Kidney (tissue), 14 donors: Measurements from ENCODE around the gene ARF1. TPM values are rescaled to one million over a fixed set of nuclear protein-coding genes. Genes with fewer than 3 reads are reported as not detected.

ENCODE experiments used
- DNase-seq, 5 donors: peaks; one replicate each; pipeline ENCODE4 v3.0.0-alpha.2; 2013 to 2020
- FAIRE-seq: peaks from 2 replicates; lab custom pipeline; 2012; peaks lifted over from hg19 to GRCh38; lab: Jason Lieb, UNC
- H3K27ac ChIP-seq, 2 donors: one replicate each; pipeline ENCODE4 v1.7.0; 2013; ENCODE audit warnings: low read depth in 2 of 2, low read length in 2 of 2, inconsistent platforms in 1 of 2
- H3K27me3 ChIP-seq: one replicate; pipeline ENCODE4 v1.7.1; 2013; ENCODE audit warnings: low read length, inconsistent platforms; ENCODE audit not compliant: control insufficient read depth, insufficient read depth
- H3K36me3 ChIP-seq, 3 donors: one replicate each; pipeline versions ENCODE4 v1.7.0 to v1.7.1; 2013; ENCODE audit warnings: low read length in 3 of 3, control low read depth in 1 of 3, inconsistent platforms in 1 of 3; ENCODE audit not compliant: insufficient read depth in 3 of 3, control insufficient read depth in 2 of 3
- H3K4me1 ChIP-seq, 3 donors: one replicate each; pipeline versions ENCODE4 v1.7.0 to v1.7.1; 2013; ENCODE audit warnings: low read length in 3 of 3, inconsistent platforms in 1 of 3, low read depth in 1 of 3; ENCODE audit not compliant: control insufficient read depth in 2 of 3, insufficient read depth in 2 of 3
- H3K4me3 ChIP-seq, 3 donors: one replicate each; pipeline versions ENCODE4 v1.7.0 to v1.8.1; 2013; ENCODE audit warnings: low read length in 3 of 3, control low read depth in 1 of 3, inconsistent platforms in 1 of 3
- H3K9ac ChIP-seq, 3 donors: one replicate each; pipeline versions ENCODE4 v1.7.0 to v1.7.1; 2013; ENCODE audit warnings: low read length in 3 of 3, control low read depth in 1 of 3, inconsistent platforms in 1 of 3
- H3K9me3 ChIP-seq, 3 donors: one replicate each; pipeline versions ENCODE4 v1.7.0 to v1.7.1; 2013; ENCODE audit warnings: low read length in 3 of 3, control low read depth in 1 of 3, inconsistent platforms in 1 of 3; ENCODE audit not compliant: control insufficient read depth in 2 of 3, insufficient read depth in 1 of 3
- CTCF ChIP-seq: IDR thresholded peaks from 3 replicates; pipeline ENCODE4 v1.5.1; 2012; ENCODE audit warnings: mild to moderate bottlenecking, moderate library complexity, borderline replicate concordance; ENCODE audit not compliant: insufficient read depth; ENCODE audit errors: extremely low read depth
- intact Hi-C: fragments of 100-400 bp; cut with DNase I; formaldehyde crosslinking; loops from one replicate; pipeline ENCODE4 v1.11.1; 2022
- polyA plus RNA-seq: library from polyadenylated mRNA; stranded (reverse); fragments of 350-450 nt; fragmentation: Illumina TruSeq; extraction: RNeasy Lipid Tissue Mini Kit (QIAGEN cat#74804); gene quantifications from one replicate; pipeline ENCODE4 v1.2.3, GENCODE V29; 2014; ENCODE audit warnings: low read depth, low replicate concordance; ENCODE audit not compliant: insufficient read depth
- total RNA-seq: library from RNA; stranded (reverse); fragmentation: NEBNext Ultra II Directional; extraction: Animal tissue kit (Norgen Biotek cat#: 25700); gene quantifications from one replicate; pipeline ENCODE4 v1.2.1, GENCODE V29; 2021
- donor health status: control.
- donor health status: control.
- donor health status: control.
- donor health status: control.
- donor health status: control.
- donor health status: DM: yes; HTN: yes; CAD: no.
- donor health status: Normal renal cell carcinoma (clear cell type).

ARF1 gene
- total and polyA plus RNA-seq, 2 donors from 2014 or later: 383 to 398 TPM

GRCh38 chr1:228046421-228047182, 35.9 kb upstream of the ARF1 start:
- no peaks in the 10 kb centered on the region for H3K4me1 ChIP-seq
- no peaks in the 10 kb centered on the region for H3K36me3 ChIP-seq
- intact Hi-C loops: no loop called here
- H3K27ac ChIP-seq: no peak overlapping the region
- H3K9ac ChIP-seq: no peak overlapping the region
- no peak overlapping the region for H3K4me3 ChIP-seq
- DNase-seq (no peak), FAIRE-seq (no peak)
- H3K27me3 ChIP-seq: no peaks in the 10 kb centered on the region
- peaks cover 0 to 1% (median 0%) of the 10 kb centered on the region in 3 donors for H3K9me3 ChIP-seq
- TF ChIP-seq CTCF: no peak

- no peak for FAIRE-seq
- intact Hi-C loops: no loop called here
- TF ChIP-seq CTCF: no peak
- no peaks in the 10 kb centered on the region for H3K4me1 ChIP-seq
- H3K27ac ChIP-seq: no peak overlapping the region
- H3K27me3 ChIP-seq: no peaks in the 10 kb centered on the region
- no peaks in the 10 kb centered on the region for H3K36me3 ChIP-seq
- no peak overlapping the region for H3K4me3 ChIP-seq
- no peak overlapping the region for H3K9ac ChIP-seq
- peaks cover 0 to 1% (median 0%) of the 10 kb centered on the region in 3 donors for H3K9me3 ChIP-seq
- no peak for DNase-seq
Observed at GRCh38 chr1:228047183-228047466, 35.4 kb upstream of the ARF1 start.

DNA sequence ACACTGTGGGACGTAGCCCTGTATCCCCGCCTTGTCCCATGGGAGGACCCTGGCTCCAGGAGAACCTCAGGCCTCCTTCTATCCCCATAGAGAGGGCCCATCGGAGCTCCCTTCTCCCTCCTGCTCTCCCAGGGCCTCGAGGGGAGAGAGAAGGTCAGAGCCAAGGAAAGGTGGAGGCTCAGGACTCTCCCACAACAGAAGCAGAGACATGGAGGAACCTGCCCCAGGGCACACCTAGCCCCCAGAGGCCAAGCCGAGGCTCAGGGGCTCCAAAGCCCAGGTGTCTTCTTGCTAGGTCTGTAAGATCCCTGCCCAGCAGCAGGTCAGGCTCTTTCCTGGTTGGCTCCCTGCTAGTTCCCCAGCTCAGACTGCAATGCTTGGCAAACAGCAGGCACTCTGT, 34.4 kb upstream of the ARF1 start:
- no peaks in the 10 kb centered on the region for H3K27me3 ChIP-seq
- no peak overlapping the region for H3K4me3 ChIP-seq
- H3K9me3 ChIP-seq: no peaks in the 10 kb centered on the region
- no peak for TF ChIP-seq CTCF
- DNase-seq (no peak), FAIRE-seq (no peak)
- intact Hi-C loops: no loop called here
- H3K27ac ChIP-seq: no peak overlapping the region
- no peaks in the 10 kb centered on the region for H3K4me1 ChIP-seq
- no peak overlapping the region for H3K9ac ChIP-seq
- no peaks in the 10 kb centered on the region for H3K36me3 ChIP-seq
